Activated effector memory CD4-positive, alpha-beta T cell treated with Interleukin-2 at 50 U/mL for 16 hours (primary cell): Measurements from ENCODE around the gene LRP1B.

Experiments
- DNase-seq: peaks from one replicate; pipeline ENCODE4 v3.0.0-alpha.2; 2020

The LRP1B gene

GRCh38 chr2:142131010-142131669 lies at the start of gene LRP1B:
Gene LRP1B (minus strand): TSS chr2:142131016. CDS start chr2:142130729, 287 bp downstream.
- DNase-seq, result no peak

GRCh38 chr2:142179686-142180085 lies 48.9 kb upstream of the LRP1B start:
- DNase-seq, result no peak

GRCh38 chr2:142178604-142179003 lies 47.8 kb upstream of the LRP1B start:
- no peak for DNase-seq

- no peak for DNase-seq
These were observed 46.1 kb upstream of the LRP1B start for GRCh38 chr2:142176941-142177340.

GRCh38 chr2:142175813-142176338 lies 45.1 kb upstream of the LRP1B start:
- no peak for DNase-seq

- no peak for DNase-seq
These were observed 43.4 kb upstream of the LRP1B start for GRCh38 chr2:142174176-142174575.

GRCh38 chr2:142170847-142171246 lies 40.0 kb upstream of the LRP1B start:
- no peak for DNase-seq

GRCh38 chr2:142165790-142166189 lies 35.0 kb upstream of the LRP1B start:
- no peak for DNase-seq

GRCh38 chr2:142153601-142154000 lies 22.8 kb upstream of the LRP1B start:
- DNase-seq, result no peak

- no peak for DNase-seq
These were observed 19.6 kb upstream of the LRP1B start for GRCh38 chr2:142150453-142150852.

GRCh38 chr2:142144547-142144946 lies 13.7 kb upstream of the LRP1B start:
- DNase-seq, result no peak

GRCh38 chr2:142142595-142142994 lies 11.8 kb upstream of the LRP1B start:
- no peak for DNase-seq

GRCh38 chr2:142140434-142140845 lies 9.6 kb upstream of the LRP1B start:
- DNase-seq, result no peak

GRCh38 chr2:142139384-142139783 lies 8.6 kb upstream of the LRP1B start:
- no peak for DNase-seq

- no peak for DNase-seq
These were observed 5.8 kb upstream of the LRP1B start for GRCh38 chr2:142136571-142136970.

GRCh38 chr2:142134911-142135310 lies 4.1 kb upstream of the LRP1B start:
- no peak for DNase-seq

- no peak for DNase-seq
These were observed 456 bp downstream of the LRP1B start for GRCh38 chr2:142130111-142131009.

GRCh38 chr2:142128105-142128504 lies 2.7 kb downstream of the LRP1B start:
- no peak for DNase-seq

- no peak for DNase-seq
These were observed 3.6 kb downstream of the LRP1B start for GRCh38 chr2:142127248-142127647.

GRCh38 chr2:142124706-142125105 lies 6.1 kb downstream of the LRP1B start:
- DNase-seq, result no peak

- DNase-seq, result no peak
These were observed 11.5 kb downstream of the LRP1B start for GRCh38 chr2:142119347-142119746.

GRCh38 chr2:142112757-142113221 lies 18.0 kb downstream of the LRP1B start:
- no peak for DNase-seq

- no peak for DNase-seq
These were observed 26.6 kb downstream of the LRP1B start for GRCh38 chr2:142104134-142104758.
